WERI-Rb-1 (cell line): Measurements from ENCODE around the gene KAT5.

Experiments used
- DNase-seq: peaks from one replicate; pipeline ENCODE4 v3.0.0-alpha.2; 2020
- H3K27ac ChIP-seq: fragments of 250-450 bp; sonication (Bioruptor Pico); 2 replicates; pipeline ENCODE4 v1.5.1; 2020; ENCODE audit warnings: mild to moderate bottlenecking, moderate library complexity
- H3K27me3 ChIP-seq: fragments of 250-450 bp; sonication (Bioruptor Pico); 2 replicates; pipeline ENCODE4 v1.5.1; 2021; ENCODE audit warnings: mild to moderate bottlenecking, low read depth, moderate library complexity; ENCODE audit not compliant: insufficient read depth, severe bottlenecking
- H3K36me3 ChIP-seq: fragments of 250-450 bp; sonication (Bioruptor Pico); 2 replicates; pipeline ENCODE4 v1.5.1; 2020; ENCODE audit warnings: mild to moderate bottlenecking, moderate library complexity
- H3K4me3 ChIP-seq: 2 replicates; pipeline ENCODE4 v1.5.1; 2011; ENCODE audit warnings: low read depth, mild to moderate bottlenecking, control low read depth, low read length
- H3K9me3 ChIP-seq: fragments of 250-450 bp; sonication (Bioruptor Pico); 2 replicates; pipeline ENCODE4 v1.5.1; 2021; ENCODE audit warnings: mild to moderate bottlenecking, moderate library complexity; ENCODE audit not compliant: severe bottlenecking
- CTCF ChIP-seq: IDR thresholded peaks from 2 replicates; pipeline ENCODE4 v1.5.1; 2011; ENCODE audit warnings: low read depth, mild to moderate bottlenecking, control low read depth, inconsistent platforms, low read length

Gene KAT5

GRCh38 chr11:65711785-65712632 is at the start of gene KAT5:
TSS of gene KAT5 (plus strand) at chr11:65712252. CDS start at chr11:65712268, 16 bp downstream.
- peak; percentile 96 for TF ChIP-seq CTCF
- peak within 1 kb of the TSS; percentile 98 for H3K27ac ChIP-seq

GRCh38 chr11:65662799-65663638 is 49.0 kb upstream of the KAT5 start, which contains the start of gene RELA:
TSS of gene RELA (minus strand) at chr11:65662916. CDS start at chr11:65662832, 84 bp downstream.
- H3K36me3 ChIP-seq: peaks cover 34% of the 10 kb centered on the region
- peak; percentile 89 for DNase-seq
- no peaks in the 10 kb centered on the region for H3K27me3 ChIP-seq
- no peaks in the 10 kb centered on the region for H3K9me3 ChIP-seq
- H3K4me3 ChIP-seq: peak within 1 kb of the TSS; percentile 91
- TF ChIP-seq CTCF: no peak
- H3K27ac ChIP-seq: peak within 1 kb of the TSS; percentile 84

More at GRCh38 chr11:65711785-65712632, at the start of gene KAT5:
- Histone ChIP-seq H3K36me3 (peaks cover 45% of the 10 kb centered on the region), H3K9me3 (no peaks in the 10 kb centered on the region), H3K27me3 (no peaks in the 10 kb centered on the region), H3K4me3 (peak within 1 kb of the TSS; percentile 79)
- peak; percentile 99 for DNase-seq

- Histone ChIP-seq H3K9me3 (no peaks in the 10 kb centered on the region), H3K27me3 (no peaks in the 10 kb centered on the region), H3K27ac (peak overlapping the region; percentile 84), H3K36me3 (peaks cover 27% of the 10 kb centered on the region), H3K4me3 (peak overlapping the region; percentile 91)
- peak; percentile 53 for DNase-seq
- TF ChIP-seq CTCF: no peak
These were observed 48.3 kb upstream of the KAT5 start for GRCh38 chr11:65663639-65664200.

- no peaks in the 10 kb centered on the region for H3K27me3 ChIP-seq
- no peak for DNase-seq
- TF ChIP-seq CTCF: no peak
- no peak overlapping the region for H3K27ac ChIP-seq
- H3K36me3 ChIP-seq: no peaks in the 10 kb centered on the region
- no peak overlapping the region for H3K4me3 ChIP-seq
- H3K9me3 ChIP-seq: no peaks in the 10 kb centered on the region
These were observed 39.7 kb upstream of the KAT5 start for GRCh38 chr11:65672180-65672860.

- Histone ChIP-seq H3K4me3 (no peak overlapping the region), H3K9me3 (no peaks in the 10 kb centered on the region), H3K36me3 (no peaks in the 10 kb centered on the region), H3K27me3 (no peaks in the 10 kb centered on the region), H3K27ac (no peak overlapping the region)
- no peak for TF ChIP-seq CTCF
- no peak for DNase-seq
These were observed 39.1 kb upstream of the KAT5 start for GRCh38 chr11:65672982-65673381.
